Measurements from ENCODE around the gene AGER.
"Not testable (repeated sequence)": the region's sequence is repeated elsewhere in the genome, so short reads cannot be mapped to it uniquely, and the experiment has no call there.

Gene AGER

GRCh38 chr6:32144238-32144637, 39.8 kb downstream of the AGER start:
- not testable (repeated sequence) for H3K27ac Mint-ChIP-seq

DNA sequence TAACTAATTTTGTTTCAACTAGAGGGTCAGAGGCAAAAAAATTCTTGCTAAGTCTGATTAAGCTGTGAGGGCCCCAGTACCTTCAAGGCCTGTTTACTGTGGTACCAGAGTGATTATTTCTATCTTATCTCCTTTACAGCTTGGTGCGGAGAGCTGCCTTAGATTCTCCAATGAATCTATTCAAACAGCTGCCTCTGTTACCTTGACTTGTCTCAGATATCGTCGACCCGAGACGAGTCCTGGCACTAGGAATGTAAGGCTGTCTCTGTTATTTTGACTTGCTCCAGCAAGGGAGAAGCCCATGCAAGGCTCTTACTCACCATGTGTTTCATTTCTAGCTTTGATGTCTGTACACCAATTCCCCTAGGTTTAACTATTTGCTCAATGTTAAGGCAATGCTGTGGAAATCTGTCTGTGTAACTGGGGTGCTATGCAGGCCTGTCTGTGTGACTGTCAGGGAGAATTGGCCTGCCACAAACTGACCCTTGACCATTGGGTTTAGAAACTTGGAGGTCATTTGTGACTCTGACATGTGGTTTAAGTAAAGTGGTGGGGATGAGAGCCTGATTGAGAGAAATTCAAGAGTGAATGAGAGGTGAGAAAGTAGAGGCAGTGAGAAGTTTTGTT, 43.5 kb downstream of the AGER start:
- no peaks in the 10 kb centered on the region for H3K4me1 Mint-ChIP-seq
- no peaks in the 10 kb centered on the region for H3K27me3 Mint-ChIP-seq
- no peak overlapping the region for H3K27ac Mint-ChIP-seq
- no peaks in the 10 kb centered on the region for H3K36me3 Mint-ChIP-seq (ENCODE audit: low read depth)
- no peak overlapping the region for H3K4me3 Mint-ChIP-seq
- H3K9me3 Mint-ChIP-seq, result no peaks in the 10 kb centered on the region
- ATAC-seq, result no peak
- DNase-seq, result no peak

More at GRCh38 chr6:32144238-32144637, 39.8 kb downstream of the AGER start:
- peaks cover 23% of the 10 kb centered on the region for H3K27me3 Mint-ChIP-seq
- not testable (repeated sequence) for DNase-seq; H3K4me3 Mint-ChIP-seq; H3K9me3 Mint-ChIP-seq; H3K36me3 Mint-ChIP-seq (ENCODE audit: low read depth); ATAC-seq
- peaks cover 15% of the 10 kb centered on the region for H3K4me1 Mint-ChIP-seq

- H3K4me1 Mint-ChIP-seq, result no peaks in the 10 kb centered on the region
- H3K27ac Mint-ChIP-seq, result no peak overlapping the region
- no peak for ATAC-seq
- no peaks in the 10 kb centered on the region for H3K9me3 Mint-ChIP-seq
- H3K36me3 Mint-ChIP-seq (ENCODE audit: low read depth), result no peaks in the 10 kb centered on the region
- no peak for DNase-seq
- no peaks in the 10 kb centered on the region for H3K27me3 Mint-ChIP-seq
- no peak overlapping the region for H3K4me3 Mint-ChIP-seq
Measured at GRCh38 chr6:32139590-32139989, 44.5 kb downstream of the AGER start.

GRCh38 chr6:32137454-32137853, 46.6 kb downstream of the AGER start:
- ATAC-seq (no peak), DNase-seq (no peak)
- Mint-ChIP-seq H3K27ac (no peak overlapping the region), H3K27me3 (peaks cover 2% of the 10 kb centered on the region), H3K9me3 (no peaks in the 10 kb centered on the region), H3K4me3 (no peak overlapping the region), H3K36me3 (ENCODE audit: low read depth) (no peaks in the 10 kb centered on the region), H3K4me1 (no peaks in the 10 kb centered on the region)

DNA sequence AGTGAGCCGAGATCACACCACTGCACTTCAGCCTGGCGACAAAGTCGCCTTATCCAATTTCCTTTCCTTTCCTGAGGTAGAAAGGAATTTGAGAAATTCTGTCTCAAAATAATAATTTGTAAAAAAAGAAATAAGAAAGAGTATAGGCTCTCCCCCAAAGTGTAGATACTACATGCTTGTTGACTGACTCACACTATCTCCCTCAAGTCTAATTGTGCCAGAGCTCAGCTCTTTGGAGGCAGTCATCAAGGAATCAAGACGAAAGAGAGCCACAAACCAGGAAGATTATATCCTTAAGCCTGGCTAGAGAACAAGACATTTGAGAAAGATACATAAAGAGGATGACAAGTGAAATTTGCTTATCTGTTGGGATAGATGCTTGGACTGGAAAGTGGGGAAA, 50.3 kb downstream of the AGER start:
- Mint-ChIP-seq H3K4me1 (peaks cover 9% of the 10 kb centered on the region), H3K9me3 (no peaks in the 10 kb centered on the region), H3K4me3 (no peak overlapping the region), H3K27ac (no peak overlapping the region), H3K27me3 (peaks cover 2% of the 10 kb centered on the region), H3K36me3 (ENCODE audit: low read depth) (no peaks in the 10 kb centered on the region)
- ATAC-seq (no peak), DNase-seq (no peak)

DNA sequence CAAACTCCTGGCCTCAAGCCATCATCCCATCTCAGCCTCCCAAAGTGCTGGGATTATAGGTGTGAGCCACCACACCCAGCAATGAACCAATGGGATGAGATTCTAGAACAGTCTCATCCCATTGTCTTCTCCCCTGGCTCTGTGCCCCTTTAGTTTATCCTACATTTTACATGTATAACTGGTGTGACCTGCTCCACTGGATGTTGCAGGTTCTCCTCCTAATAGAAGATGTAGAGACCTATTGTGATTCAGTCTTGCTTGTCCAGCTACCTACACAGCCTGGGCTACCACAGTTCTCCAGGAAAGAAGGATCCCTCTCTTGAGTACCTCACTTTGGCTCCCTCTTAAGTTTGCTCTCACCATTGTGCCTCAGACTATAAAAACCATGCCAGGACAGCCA, 51.9 kb downstream of the AGER start:
- Mint-ChIP-seq H3K4me3 (no peak overlapping the region), H3K27me3 (peaks cover 2% of the 10 kb centered on the region), H3K4me1 (peaks cover 20% of the 10 kb centered on the region), H3K9me3 (no peaks in the 10 kb centered on the region), H3K27ac (no peak overlapping the region), H3K36me3 (ENCODE audit: low read depth) (no peaks in the 10 kb centered on the region)
- ATAC-seq, result no peak
- no peak for DNase-seq

- H3K4me3 Mint-ChIP-seq, result peak overlapping the region; percentile 12
- H3K36me3 Mint-ChIP-seq (ENCODE audit: low read depth), result no peaks in the 10 kb centered on the region
- H3K27ac Mint-ChIP-seq, result peak overlapping the region; percentile 9
- ATAC-seq (no peak), DNase-seq (no peak)
- H3K4me1 Mint-ChIP-seq, result peaks cover 26% of the 10 kb centered on the region
- no peaks in the 10 kb centered on the region for H3K9me3 Mint-ChIP-seq
- H3K27me3 Mint-ChIP-seq, result peaks cover 2% of the 10 kb centered on the region
Measured at GRCh38 chr6:32131439-32131948, 52.6 kb downstream of the AGER start.
